Calu3 (cell line): ENCODE results near the gene SMC1A. TPM values are rescaled to one million over a fixed set of nuclear protein-coding genes. Genes with fewer than 3 reads are reported as not detected.

Source experiments
- BruUV-seq: library from RNA; stranded (reverse); fragments of 400-500 nt; replicated peaks from 2 replicates; lab custom pipeline; 2021; lab: Mats Ljungman, UMichigan
- CTCF ChIA-PET: fragments of 300-600 bp; sonication (Branson Sonifier 250); formaldehyde crosslinking; loops from one replicate; lab custom pipeline; 2022; ENCODE audit warnings: antibody characterized with exemption; lab: Charles Lee
- DNase-seq: peaks from one replicate; pipeline ENCODE4 v3.0.0; 2022
- H3K27ac Mint-ChIP-seq: one replicate; pipeline ENCODE4 v1.8.0; 2022; ENCODE audit warnings: mixed read lengths; ENCODE audit not compliant: unreplicated experiment
- H3K27me3 Mint-ChIP-seq: one replicate; pipeline ENCODE4 v1.8.0; 2022; ENCODE audit warnings: mixed read lengths; ENCODE audit not compliant: unreplicated experiment
- H3K36me3 Mint-ChIP-seq: one replicate; pipeline ENCODE4 v1.8.0; 2022; ENCODE audit warnings: mild to moderate bottlenecking, moderate library complexity, mixed read lengths; ENCODE audit not compliant: insufficient read depth, unreplicated experiment
- H3K4me1 Mint-ChIP-seq: one replicate; pipeline ENCODE4 v1.8.0; 2022; ENCODE audit warnings: mild to moderate bottlenecking, low read depth, mixed read lengths; ENCODE audit not compliant: unreplicated experiment
- H3K4me3 Mint-ChIP-seq: one replicate; pipeline ENCODE4 v1.8.0; 2022; ENCODE audit warnings: mild to moderate bottlenecking, low read depth, moderate library complexity, mixed read lengths; ENCODE audit not compliant: unreplicated experiment
- H3K9me3 Mint-ChIP-seq: one replicate; pipeline ENCODE4 v1.8.0; 2022; ENCODE audit warnings: low read depth, mixed read lengths; ENCODE audit not compliant: unreplicated experiment
- CTCF ChIP-seq: fragments of 200-600 bp; IDR thresholded peaks from one replicate; pipeline ENCODE4 v1.8.0; 2022; ENCODE audit warnings: antibody characterized with exemption; ENCODE audit not compliant: unreplicated experiment
- intact Hi-C: fragments of 100-400 bp; cut with micrococcal nuclease; formaldehyde crosslinking; loops from one replicate; pipeline ENCODE4 v1.10.0; 2022; ENCODE audit not compliant: unreplicated experiment
- total RNA-seq: library from RNA; stranded (reverse); gene quantifications from 2 replicates; pipeline ENCODE4 v1.2.3, GENCODE V29; 2022

The SMC1A gene
- total RNA-seq, 1 experiment from 2014 or later, result 100 TPM

DNA sequence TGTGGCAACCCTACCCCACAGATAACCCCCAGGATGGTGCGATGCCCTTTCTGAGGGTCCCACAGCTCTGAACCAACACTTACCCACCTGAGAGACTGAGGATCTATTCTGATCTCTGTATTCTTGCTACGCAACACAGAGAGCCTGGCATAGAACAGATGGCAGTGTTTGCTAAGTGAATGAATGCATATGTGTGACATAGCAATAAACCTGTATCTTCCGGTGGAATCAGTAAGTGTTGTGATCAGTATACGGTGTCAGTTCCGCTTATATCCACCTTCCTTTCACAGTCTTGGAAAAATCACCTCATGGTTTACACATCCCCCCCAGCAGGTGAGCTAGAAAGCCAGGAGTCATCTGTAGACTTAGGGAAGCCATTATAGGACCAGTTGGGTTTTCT, 17.6 kb upstream of the SMC1A start:
- DNase-seq, result no peak
- Mint-ChIP-seq H3K27ac (peak overlapping the region; percentile 44), H3K4me1 (peaks cover 9% of the 10 kb centered on the region), H3K4me3 (peak overlapping the region; percentile 70), H3K27me3 (peaks cover 18% of the 10 kb centered on the region), H3K36me3 (peaks cover 25% of the 10 kb centered on the region), H3K9me3 (no peaks in the 10 kb centered on the region)
- intact Hi-C loops, result no loop called here
- TF ChIP-seq CTCF, result no peak
- BruUV-seq, result no TSS peak
- CTCF ChIA-PET, result no interaction called here

GRCh38 chrX:53438832-53439230, 16.4 kb upstream of the SMC1A start:
- no peak overlapping the region for H3K4me3 Mint-ChIP-seq
- CTCF ChIA-PET, result no interaction called here
- no peaks in the 10 kb centered on the region for H3K9me3 Mint-ChIP-seq
- no TSS peak for BruUV-seq
- H3K27me3 Mint-ChIP-seq, result peaks cover 18% of the 10 kb centered on the region
- H3K27ac Mint-ChIP-seq, result no peak overlapping the region
- intact Hi-C loops, result no loop called here
- peaks cover 18% of the 10 kb centered on the region for H3K4me1 Mint-ChIP-seq
- no peak for TF ChIP-seq CTCF
- H3K36me3 Mint-ChIP-seq, result peaks cover 36% of the 10 kb centered on the region
- DNase-seq, result no peak

- TF ChIP-seq CTCF, result no peak
- Mint-ChIP-seq H3K4me3 (no peak overlapping the region), H3K36me3 (peaks cover 42% of the 10 kb centered on the region), H3K27me3 (peaks cover 18% of the 10 kb centered on the region), H3K27ac (no peak overlapping the region), H3K9me3 (no peaks in the 10 kb centered on the region), H3K4me1 (peaks cover 18% of the 10 kb centered on the region)
- CTCF ChIA-PET, result no interaction called here
- intact Hi-C loops, result no loop called here
- no TSS peak for BruUV-seq
- DNase-seq, result no peak
Measured at GRCh38 chrX:53438174-53438831, 15.8 kb upstream of the SMC1A start.

DNA sequence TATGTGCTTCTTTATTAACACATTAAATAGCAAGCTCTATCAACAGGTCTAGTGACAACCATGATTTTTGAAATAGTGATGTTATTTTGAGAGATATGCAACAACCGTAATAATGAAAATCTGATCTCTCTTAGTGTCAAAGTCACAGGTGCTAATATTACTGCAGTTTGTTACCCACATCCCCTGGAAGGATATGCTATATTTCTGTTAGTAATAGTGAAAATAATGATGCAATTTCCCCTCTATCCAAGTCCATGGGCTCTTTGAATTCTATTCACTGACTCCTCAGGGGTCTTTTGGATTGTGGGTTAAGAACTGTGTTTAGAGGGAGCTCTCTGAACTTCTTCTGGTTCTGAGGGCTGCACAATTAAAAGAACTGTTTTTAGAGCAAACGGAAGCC, 14.8 kb upstream of the SMC1A start:
- Mint-ChIP-seq H3K27ac (no peak overlapping the region), H3K36me3 (peaks cover 43% of the 10 kb centered on the region), H3K27me3 (peaks cover 18% of the 10 kb centered on the region), H3K9me3 (no peaks in the 10 kb centered on the region), H3K4me1 (peaks cover 18% of the 10 kb centered on the region), H3K4me3 (no peak overlapping the region)
- BruUV-seq, result no TSS peak
- intact Hi-C loops, result no loop called here
- DNase-seq, result no peak
- no peak for TF ChIP-seq CTCF
- CTCF ChIA-PET, result no interaction called here
